GM18873 (cell line): Measurements from ENCODE around the gene GSC2.

ENCODE experiments used
- ATAC-seq: cut with Tn5 transposase; IDR thresholded peaks from one replicate; pipeline ENCODE4 v1.9.1; 2021; ENCODE audit warnings: mild to moderate bottlenecking, moderate library complexity, moderate number of reproducible peaks; ENCODE audit not compliant: unreplicated experiment, low FRiP score

The GSC2 gene, protein sequence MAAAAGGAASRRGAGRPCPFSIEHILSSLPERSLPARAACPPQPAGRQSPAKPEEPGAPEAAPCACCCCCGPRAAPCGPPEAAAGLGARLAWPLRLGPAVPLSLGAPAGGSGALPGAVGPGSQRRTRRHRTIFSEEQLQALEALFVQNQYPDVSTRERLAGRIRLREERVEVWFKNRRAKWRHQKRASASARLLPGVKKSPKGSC

DNA sequence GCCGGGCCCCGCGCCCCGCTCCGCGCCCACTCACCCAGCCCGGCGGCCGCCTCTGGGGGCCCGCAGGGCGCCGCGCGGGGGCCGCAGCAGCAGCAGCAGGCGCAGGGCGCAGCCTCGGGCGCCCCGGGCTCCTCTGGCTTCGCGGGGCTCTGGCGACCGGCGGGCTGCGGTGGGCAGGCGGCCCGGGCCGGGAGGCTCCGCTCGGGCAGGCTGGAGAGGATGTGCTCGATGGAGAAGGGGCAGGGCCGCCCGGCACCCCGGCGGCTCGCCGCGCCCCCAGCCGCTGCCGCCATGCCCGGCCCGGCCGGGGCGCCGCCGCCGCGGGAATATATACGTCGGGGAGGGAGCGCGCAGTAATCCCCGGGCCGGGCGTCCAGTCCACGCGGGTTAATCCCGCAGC lies at the start of gene GSC2:
TSS of gene GSC2 (minus strand) at position 302 of the 400 bp plus-strand sequence. CDS start at position 293, 9 bp downstream.
- ATAC-seq, result no peak

DNA sequence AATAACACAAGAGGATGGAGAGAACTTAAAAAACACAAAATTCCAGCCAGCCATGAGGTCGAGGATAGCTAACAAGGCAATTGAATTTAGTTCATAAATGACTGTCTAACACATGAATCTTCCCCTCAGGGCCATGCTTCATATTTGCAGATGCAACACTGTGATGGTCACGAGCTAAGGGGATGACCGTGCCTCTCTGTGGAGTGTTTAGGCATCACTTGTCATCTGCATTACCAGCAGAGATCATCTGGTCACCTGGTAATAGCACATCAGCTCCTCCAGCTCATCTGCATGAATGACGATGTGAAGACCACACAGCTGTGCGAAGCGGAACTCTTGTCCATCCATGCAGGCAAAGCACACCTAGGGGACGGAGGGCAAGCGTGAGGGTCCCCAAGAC lies 49.4 kb upstream of the GSC2 start:
- ATAC-seq, result no peak

DNA sequence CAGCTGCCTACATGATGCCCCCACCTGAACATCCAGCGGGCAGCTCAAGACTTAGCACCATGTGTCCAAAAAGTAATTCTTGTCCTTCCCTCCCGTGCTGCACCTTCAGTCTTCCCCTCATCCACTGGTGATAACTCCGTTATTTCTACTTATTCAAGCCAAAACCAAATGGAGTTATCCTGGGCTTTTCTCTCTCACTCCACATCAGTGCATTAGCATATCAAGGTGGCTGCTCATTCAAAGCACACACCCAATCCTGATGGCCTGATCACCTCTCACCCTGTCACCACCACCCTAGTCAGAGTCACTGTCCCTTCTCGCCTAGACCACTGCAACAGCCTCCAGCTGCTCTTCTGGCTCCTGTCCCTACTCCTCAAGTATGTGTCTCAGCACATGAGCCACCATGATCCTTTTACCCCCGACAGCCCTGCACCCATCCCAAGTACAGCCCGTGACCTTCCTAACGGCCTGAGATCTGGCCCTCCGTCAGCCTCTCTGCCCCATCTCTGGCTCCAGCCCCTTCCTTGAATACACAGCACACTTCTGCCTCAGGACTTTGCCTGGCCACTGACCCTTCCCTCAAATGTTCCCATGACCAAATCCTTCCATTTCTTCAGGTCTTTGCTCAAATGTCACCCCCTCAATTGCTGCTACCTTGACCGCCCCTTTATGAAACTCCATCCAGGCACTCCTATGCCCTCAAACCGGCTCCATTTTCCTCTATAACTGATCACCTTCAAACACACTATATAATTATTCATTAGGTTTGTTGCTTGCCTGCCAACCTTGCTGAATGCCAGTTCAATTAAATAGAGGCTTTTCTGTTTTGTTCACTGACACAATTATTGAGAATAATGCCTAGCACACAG lies 48.1 kb upstream of the GSC2 start:
- no peak for ATAC-seq

DNA sequence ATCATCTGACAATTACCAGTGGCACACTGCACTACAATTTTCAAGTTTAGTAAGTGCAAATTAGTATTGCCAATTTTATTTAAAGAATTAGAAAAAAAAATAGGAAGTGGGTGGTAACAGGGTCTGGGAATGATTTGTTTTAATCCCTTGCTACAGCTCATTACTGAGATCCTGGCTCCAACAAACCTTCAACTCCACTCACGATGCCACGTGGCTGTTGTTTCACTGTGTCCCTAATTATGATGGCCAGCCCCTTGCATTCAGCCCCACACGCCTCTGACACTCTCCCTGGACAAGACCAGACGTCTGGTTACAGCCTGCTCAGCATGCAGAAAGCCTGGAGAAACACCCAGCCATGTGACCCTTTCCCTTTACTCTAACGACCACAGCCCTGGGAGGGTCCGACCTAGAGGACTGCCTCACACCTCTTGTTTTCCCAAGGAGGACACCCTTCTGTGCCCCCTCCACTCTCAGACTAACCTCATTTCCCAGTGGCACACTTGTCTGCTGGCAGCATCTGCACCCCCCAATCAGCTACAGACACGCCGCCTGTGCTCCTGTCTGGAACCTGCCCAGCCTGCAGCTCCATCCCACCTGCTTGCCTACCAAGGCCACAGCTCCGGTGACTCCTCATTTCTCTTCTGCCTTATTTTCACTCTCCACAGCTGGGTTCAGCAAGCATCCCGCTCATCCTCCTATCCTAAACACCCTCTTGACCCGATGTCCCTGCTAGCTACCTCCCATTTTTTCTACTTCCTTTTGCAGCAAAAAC lies 46.9 kb upstream of the GSC2 start:
- no peak for ATAC-seq

DNA sequence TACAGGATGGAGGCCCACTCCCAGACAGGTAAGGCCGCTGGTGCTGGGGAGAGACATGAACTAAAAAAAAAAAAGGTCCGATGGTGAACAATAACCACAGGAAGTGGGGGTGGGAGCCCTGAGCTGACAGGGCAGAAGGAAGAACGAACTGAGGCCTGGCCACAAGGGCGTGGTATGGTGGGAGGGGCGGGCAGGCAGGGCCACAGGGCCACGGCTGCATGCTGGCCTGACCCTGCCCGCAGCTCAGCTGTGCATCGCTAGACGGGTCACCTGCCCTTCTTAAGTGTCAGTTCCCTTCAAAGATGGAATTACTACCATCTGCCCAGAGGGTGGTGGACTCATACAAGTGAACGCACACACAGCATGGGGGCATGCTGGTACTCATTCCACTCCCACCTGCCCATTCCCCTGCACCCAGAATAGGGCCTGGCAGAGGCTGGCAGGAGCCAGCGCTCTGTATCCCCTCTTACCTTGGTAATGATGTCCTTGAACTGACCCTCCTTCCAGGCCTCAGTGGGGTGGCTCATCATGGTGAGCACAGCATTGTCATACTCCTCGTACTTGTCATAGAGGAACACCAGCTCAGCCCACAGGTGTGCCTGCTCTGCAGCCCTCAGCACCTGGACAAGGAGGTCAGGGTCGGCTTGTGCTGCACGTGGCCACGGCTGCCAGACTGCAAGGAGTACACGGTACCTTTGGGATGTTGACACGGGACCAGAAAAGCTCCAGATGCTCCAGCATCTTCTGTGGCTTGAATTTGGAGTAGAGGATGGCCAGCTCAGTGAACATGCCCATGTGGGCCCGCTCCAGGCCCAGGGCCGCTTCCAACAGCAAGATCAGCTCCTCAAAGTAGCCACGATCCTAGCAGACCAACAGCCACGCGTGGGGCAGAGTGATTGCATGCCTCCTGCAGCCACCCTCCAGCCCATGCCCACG lies 46.0 kb upstream of the GSC2 start:
- ATAC-seq, result no peak

DNA sequence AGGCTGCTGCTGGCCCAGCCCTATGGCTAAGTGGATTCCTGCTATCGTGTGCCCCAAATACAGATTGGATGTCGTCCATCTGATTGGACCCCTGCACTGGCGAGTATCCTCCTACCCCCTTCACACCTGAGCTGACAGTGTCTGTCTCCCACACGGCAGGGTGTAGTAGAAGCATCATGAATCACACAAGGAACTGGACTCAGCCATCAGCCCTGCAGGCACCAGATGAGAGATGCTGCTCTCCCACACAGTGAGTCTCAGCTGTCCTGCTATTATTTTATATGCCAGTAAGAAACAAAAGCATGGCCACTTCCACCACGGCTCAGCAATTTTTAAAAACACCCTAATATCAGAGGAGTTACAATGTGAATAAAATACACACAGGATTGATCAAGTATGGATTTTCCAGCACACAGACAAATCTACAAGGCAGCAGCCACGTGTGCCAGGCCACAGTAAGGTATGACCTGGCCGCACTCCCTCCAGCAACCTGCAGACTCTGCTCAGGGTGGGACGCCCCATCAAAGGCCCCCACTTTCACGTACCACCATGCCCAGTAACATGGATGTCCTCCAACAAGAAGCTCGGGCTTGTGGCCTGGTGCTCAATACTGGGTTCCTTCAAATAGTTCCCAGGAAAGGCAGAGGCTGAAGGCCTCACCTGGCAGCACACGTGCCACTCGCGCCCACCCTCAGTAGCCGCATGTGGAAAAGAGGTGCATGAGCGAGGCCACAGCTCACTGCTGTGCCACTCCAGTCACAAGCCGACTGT lies 44.9 kb upstream of the GSC2 start:
- ATAC-seq, result no peak

DNA sequence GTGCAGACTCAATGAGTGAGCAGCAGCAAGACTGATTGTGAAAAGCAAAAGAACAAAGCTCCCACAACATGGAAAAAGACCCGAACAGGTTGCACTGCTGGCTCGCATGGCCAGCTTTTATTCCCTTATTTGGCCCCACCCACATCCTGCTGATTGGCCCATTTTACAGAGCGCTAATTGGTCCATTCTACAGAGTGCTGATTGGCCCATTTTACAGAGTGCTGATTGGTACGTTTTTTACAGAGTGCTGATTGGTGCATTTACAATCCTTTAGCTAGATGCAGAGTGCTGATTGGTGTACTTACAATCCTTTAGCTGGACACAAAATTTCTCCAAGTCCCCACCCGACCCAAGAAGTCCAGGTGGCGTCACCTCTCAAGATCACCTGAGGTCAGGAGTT lies 43.8 kb upstream of the GSC2 start:
- no peak for ATAC-seq

DNA sequence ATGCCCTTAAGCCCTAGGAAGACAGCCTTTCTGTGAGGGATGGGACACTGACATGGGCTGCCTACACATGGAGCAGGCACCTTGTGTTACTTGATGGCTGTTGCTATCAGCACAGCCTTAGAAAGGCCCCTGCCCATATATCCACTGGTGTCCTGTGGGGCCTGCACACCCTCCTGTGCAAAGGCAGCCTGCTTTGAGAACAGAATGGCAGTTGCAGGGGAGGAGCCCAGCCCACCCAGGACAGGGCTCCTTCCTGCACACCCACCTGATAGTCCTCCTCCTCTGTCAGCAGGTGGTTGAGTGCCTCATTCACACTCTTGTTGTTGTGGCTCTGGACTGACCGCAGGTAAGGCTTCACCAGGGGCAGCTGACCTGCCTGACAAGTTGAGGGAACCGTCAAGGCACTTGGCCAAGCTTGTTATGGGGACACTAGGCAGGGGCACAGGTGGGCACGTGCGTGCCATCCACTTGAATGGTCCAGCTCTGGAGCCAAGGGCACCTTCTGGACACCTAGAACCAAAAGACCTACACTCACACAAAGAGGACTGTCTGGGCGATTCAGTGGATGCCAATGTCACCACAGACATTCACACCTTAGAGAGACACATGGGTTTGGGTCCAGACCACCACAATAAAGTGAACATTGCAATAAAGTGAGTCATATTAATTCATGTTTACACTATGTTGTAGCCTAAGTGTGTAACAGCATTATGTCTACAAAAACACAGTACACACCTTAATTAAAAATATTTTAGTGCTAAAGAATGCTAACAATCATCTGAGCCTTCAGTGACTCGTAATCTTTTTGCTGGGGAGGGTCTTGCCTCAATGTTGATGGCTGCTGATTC lies 37.8 kb upstream of the GSC2 start:
- ATAC-seq, result no peak

DNA sequence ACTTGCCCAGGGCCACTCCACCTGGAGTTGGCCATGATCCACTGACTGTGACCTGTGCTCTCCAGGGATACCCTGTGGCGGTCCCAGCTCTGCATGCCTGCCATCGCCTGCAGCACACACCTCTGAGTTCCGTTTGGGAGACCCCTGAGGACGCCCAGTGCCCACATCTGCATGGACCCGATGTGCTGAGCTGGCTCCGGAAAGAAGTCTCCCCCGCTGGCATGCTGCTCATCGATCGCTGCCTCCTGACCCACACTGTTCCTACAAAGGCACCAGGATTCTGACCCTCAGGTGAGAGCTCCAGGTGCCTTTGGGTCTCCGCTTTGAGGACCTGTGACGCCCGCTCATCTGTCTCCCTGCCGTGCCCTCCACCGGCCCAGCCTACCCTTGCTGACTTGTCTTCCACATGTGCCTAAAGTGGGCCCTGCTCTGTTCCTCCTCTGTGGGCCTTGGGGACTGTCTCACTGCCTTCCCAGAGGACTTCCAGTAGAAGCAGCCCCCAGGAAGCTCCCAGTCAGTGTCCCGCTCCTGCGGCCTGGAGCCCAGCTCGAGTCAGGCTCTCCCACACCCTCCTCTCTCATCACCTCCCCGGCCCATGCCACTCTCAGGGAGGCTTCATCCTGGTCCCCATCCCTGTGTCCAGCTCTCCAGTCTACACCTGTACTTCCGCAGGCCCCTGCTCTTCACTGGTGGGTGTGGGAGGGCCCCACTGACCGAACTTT lies 34.3 kb upstream of the GSC2 start:
- no peak for ATAC-seq

DNA sequence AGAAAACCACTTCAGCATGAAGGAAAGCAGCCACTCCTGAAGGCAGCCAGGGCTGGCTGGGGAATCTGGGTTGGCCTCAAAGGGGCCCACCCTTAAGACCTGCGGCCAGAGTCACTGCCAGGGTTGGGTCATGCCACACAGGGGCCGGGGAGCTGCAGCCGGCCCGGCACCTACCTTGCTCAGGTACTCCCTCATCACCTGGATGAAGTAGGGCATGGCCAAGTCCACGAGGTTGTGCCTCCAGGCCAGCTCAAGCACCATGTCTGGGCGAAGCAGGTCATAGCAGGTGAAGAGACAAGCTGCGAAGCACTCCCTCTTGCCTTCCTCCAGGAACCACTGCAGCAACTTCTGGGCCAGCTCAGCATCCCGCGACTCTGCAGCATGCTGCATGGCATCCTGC lies 33.1 kb upstream of the GSC2 start:
- ATAC-seq, result no peak

DNA sequence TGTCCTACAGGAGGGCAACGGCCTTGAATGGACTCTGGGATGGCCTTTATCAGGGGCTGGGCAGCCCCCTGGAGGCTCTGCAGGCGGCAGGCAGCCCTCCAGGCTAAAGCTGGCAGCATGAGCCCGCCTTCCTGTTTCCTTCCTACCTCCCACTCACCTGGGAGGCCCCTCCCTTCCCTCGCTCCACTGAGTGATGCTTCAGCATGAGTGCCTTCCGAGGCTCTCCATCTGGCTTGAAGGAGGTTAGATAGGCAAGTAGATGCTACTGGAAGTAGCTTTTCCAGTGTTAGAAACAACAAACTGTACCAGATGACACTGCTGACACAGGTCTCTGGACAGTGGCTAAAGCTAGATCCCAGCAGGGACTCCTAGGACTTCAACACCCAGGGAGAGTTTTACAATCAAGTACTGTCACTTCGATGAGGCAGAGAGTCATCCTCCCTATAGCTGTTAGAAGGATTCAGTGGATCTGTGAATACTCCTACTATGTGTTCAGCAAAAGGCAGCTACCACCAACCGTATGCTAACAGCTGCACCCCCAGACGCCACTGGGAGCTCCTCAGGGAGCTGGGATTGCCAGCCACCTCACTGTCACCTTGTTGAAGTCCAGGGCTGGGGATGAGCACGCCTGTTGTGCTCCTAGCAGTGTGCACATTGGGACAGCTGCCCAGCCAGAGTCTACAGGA lies 32.5 kb upstream of the GSC2 start:
- ATAC-seq, result no peak

DNA sequence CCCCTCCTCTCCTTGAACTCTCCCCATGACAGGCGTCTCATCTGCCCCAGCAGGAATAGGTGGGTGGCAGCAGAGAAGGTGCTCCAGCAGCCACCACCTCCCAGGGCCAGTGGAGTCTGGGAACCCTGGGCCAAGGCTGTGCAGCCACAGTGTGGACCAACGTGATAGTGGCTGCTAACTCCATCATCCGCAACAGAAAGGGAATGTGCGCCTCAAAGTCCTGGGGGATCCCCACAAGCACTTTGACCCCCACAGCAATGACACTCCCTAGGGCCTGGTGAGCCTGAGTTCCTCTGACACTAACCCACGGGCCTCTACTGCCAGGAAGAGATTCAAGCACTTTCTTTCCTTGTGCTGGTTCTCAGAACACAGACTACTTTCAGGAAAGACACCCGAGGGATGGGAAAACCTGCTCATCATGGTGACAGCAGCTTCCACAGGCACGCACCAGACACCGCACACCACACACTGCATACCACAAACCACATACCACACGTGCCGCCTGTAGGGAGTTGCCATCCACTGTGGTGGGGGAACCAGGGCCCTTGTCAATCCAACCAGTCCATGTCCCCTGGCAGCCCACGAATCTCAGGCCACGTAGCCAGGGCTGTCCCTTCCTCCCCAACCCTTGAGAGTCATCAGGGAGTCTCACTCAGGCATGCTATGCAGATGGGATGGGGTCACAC lies 31.8 kb upstream of the GSC2 start:
- ATAC-seq, result no peak

DNA sequence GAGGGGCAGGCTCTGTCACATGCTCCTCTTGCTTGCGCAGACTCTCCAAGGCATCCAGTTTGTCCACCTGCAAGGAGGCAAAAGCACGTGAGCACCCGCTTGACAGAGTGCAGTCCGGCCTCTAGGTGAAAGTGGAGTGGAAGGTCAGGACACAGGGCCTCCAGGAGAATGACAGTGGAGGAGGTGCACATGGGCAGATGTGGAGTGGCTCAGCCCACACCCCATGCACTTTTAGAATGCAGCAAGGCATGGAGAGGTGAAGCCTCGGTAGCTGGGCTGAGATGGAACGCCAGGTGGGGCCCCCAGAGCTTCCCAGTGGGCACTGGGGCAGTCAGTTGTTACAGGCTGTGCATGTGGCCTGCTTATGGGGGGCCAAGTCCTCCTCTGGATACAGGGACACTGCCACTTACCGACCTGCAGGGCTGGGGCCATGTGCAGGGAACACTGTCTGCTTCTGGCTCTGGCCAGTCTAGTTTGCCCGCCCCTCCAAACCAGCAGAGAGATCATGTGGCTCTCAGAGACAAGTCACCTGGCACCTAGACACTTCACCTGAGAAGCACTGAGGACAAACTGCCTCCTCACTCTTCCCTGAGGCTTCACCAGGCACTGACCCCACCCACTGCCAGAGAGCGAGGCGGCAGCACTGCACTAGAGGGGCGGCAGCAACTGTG lies 30.8 kb upstream of the GSC2 start:
- no peak for ATAC-seq

DNA sequence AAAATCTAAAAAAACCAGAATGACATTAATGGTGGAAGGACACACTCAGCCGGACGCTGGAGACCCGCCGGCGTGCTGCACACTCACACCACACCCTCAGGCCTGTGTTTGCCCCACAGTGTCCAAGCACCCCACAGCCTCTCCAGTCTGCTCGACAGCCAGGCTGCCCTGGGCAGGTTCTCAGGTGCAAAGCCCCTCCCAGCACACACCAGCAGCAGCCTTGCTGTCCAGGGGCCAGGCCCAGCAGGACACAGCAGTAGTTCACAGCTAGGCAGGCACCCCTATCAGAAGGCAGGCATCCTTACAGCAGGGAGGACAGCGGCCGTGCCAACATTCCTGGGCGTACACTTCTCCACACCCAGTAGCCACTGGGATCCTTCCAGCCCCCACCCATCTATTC lies 30.1 kb upstream of the GSC2 start:
- ATAC-seq, result no peak

DNA sequence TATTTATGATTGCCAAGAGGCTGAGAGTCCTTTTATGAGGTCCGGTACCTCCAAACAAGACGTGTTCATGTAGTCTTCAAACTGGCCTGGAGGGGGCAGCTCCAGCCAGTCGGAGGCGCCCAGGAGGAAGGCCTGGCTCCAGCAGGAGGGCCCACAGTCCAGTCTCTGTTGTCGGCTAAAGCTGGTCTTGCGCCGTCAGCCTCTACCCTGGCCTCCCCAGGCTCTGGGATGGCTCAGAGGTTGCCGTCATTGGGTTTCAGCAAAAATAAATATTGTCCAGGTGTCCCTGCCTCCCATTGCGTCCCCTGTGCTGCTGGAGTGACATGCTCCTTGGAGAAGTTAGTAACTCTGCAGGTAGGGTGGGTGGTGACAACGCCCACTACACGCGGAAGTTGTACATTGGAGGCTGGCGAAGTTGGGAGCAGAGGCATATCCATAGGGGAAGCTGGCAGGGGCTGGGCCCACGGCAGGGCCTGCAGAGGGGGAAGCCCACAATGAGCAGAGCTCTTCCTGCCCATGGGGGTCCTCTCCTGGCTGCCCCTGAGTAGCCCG lies 29.5 kb upstream of the GSC2 start:
- no peak for ATAC-seq
